Fibroblast of skin of back (primary cell): ENCODE results near the gene LRRC49.
"Not testable (repeated sequence)": the region's sequence is repeated elsewhere in the genome, so short reads cannot be mapped to it uniquely, and the experiment has no call there.

ENCODE experiments used
- DNase-seq: peaks from one replicate; pipeline ENCODE4 v3.0.0-alpha.2; 2013

The LRRC49 gene

GRCh38 chr15:70995383-70995970 lies 102.9 kb downstream of the LRRC49 start:
- no peak for DNase-seq

- no peak for DNase-seq
Measured at GRCh38 chr15:70998319-70998718, 105.7 kb downstream of the LRRC49 start.

GRCh38 chr15:71002316-71002715 lies 109.7 kb downstream of the LRRC49 start:
- peak; percentile 55 for DNase-seq

GRCh38 chr15:71003319-71003718 lies 110.7 kb downstream of the LRRC49 start:
- DNase-seq = peak; percentile 67

- DNase-seq = not testable (repeated sequence)
Measured at GRCh38 chr15:71004506-71004905, 111.9 kb downstream of the LRRC49 start.

GRCh38 chr15:71005895-71006294 lies 113.3 kb downstream of the LRRC49 start:
- no peak for DNase-seq

GRCh38 chr15:71008250-71008870 lies 115.7 kb downstream of the LRRC49 start:
- no peak for DNase-seq

- no peak for DNase-seq
Measured at GRCh38 chr15:71010472-71010871, 117.8 kb downstream of the LRRC49 start.

GRCh38 chr15:71010997-71011396 lies 118.4 kb downstream of the LRRC49 start:
- DNase-seq = no peak

GRCh38 chr15:71011503-71012155 lies 119.0 kb downstream of the LRRC49 start:
- DNase-seq = peak; percentile 65

GRCh38 chr15:71013446-71013845 lies 120.8 kb downstream of the LRRC49 start:
- DNase-seq = no peak

GRCh38 chr15:71015342-71015741 lies 122.7 kb downstream of the LRRC49 start:
- no peak for DNase-seq

GRCh38 chr15:71031232-71031631 lies 138.6 kb downstream of the LRRC49 start:
- DNase-seq = not testable (repeated sequence)

GRCh38 chr15:71035478-71035877 lies 142.9 kb downstream of the LRRC49 start:
- DNase-seq = not testable (repeated sequence)

- peak; percentile 23 for DNase-seq
Measured at GRCh38 chr15:71042356-71042922, 149.8 kb downstream of the LRRC49 start.

- no peak for DNase-seq
Measured at GRCh38 chr15:71043373-71043772, 150.7 kb downstream of the LRRC49 start.

GRCh38 chr15:71044006-71044405 lies 151.4 kb downstream of the LRRC49 start:
- peak; percentile 56 for DNase-seq

- DNase-seq = not testable (repeated sequence)
Measured at GRCh38 chr15:71046146-71046545, 153.5 kb downstream of the LRRC49 start.

- peak; percentile 98 for DNase-seq
Measured at GRCh38 chr15:71048913-71049675, 156.5 kb downstream of the LRRC49 start.

GRCh38 chr15:71049706-71050422 lies 157.2 kb downstream of the LRRC49 start:
- DNase-seq = peak; percentile 42

- no peak for DNase-seq
Measured at GRCh38 chr15:71050461-71050860, 157.8 kb downstream of the LRRC49 start.

- DNase-seq = peak; percentile 89
Measured at GRCh38 chr15:71051539-71051938, 158.9 kb downstream of the LRRC49 start.
